CD8-positive, alpha-beta memory T cell (primary cell): ENCODE results near the gene INF2. TPM values are rescaled to one million over a fixed set of nuclear protein-coding genes. Genes with fewer than 3 reads are reported as not detected.
"Not testable (repeated sequence)": the region's sequence is repeated elsewhere in the genome, so short reads cannot be mapped to it uniquely, and the experiment has no call there.

ENCODE experiments used
- CTCF ChIA-PET: fragments of 350-600 bp; sonication (Branson Sonifier 250); formaldehyde crosslinking; loops from one replicate; lab custom pipeline; 2021; ENCODE audit warnings: antibody characterized with exemption; lab: Charles Lee
- POLR2A ChIA-PET: fragments of 350-600 bp; sonication (Branson Sonifier 250); formaldehyde crosslinking; loops from one replicate; lab custom pipeline; 2021; ENCODE audit warnings: antibody characterized with exemption; lab: Charles Lee
- DNase-seq, 5 donors: peaks; one replicate each; pipeline versions ENCODE4 v3.0.0 to v3.0.0-alpha.2; 2020 to 2022; ENCODE audit warnings: mixed read lengths in 1 of 5
- H3K27ac ChIP-seq: one replicate; pipeline ENCODE4 v1.7.0; 2013; ENCODE audit warnings: low read depth, mild to moderate bottlenecking, low read length, moderate library complexity
- H3K27me3 ChIP-seq: 2 replicates; pipeline ENCODE4 v1.7.0; 2013; ENCODE audit warnings: low read length, mild to moderate bottlenecking; ENCODE audit not compliant: insufficient read depth, poor library complexity, severe bottlenecking
- H3K36me3 ChIP-seq: 2 replicates; pipeline ENCODE4 v1.7.0; 2013; ENCODE audit warnings: mild to moderate bottlenecking, low read length, moderate library complexity; ENCODE audit not compliant: insufficient read depth
- H3K4me1 ChIP-seq: 2 replicates; pipeline ENCODE4 v1.7.0; 2013; ENCODE audit warnings: mild to moderate bottlenecking, low read length, moderate library complexity; ENCODE audit not compliant: insufficient read depth
- H3K4me3 ChIP-seq: 2 replicates; pipeline ENCODE4 v1.7.0; 2013; ENCODE audit warnings: mild to moderate bottlenecking, low read length
- H3K9me3 ChIP-seq: 2 replicates; pipeline ENCODE4 v1.7.0; 2013; ENCODE audit warnings: mild to moderate bottlenecking, low read length
- H3K27ac Mint-ChIP-seq, 8 donors: one replicate each; pipeline ENCODE4 v1.8.0; 2020 to 2021; ENCODE audit warnings: mixed read lengths in 8 of 8, mild to moderate bottlenecking in 6 of 8, inconsistent platforms in 3 of 8, moderate library complexity in 3 of 8
- H3K27me3 Mint-ChIP-seq, 2 donors: one replicate each; pipeline ENCODE4 v1.8.0; 2020 to 2021; ENCODE audit warnings: mixed read lengths in 2 of 2, mild to moderate bottlenecking in 1 of 2, moderate library complexity in 1 of 2
- H3K36me3 Mint-ChIP-seq, 3 donors: one replicate each; pipeline ENCODE4 v1.8.0; 2020 to 2021; ENCODE audit warnings: mixed read lengths in 3 of 3, inconsistent platforms in 1 of 3, mild to moderate bottlenecking in 1 of 3
- H3K4me1 Mint-ChIP-seq, 3 donors: one replicate each; pipeline ENCODE4 v1.8.0; 2020 to 2021; ENCODE audit warnings: mixed read lengths in 3 of 3, inconsistent platforms in 1 of 3, mild to moderate bottlenecking in 1 of 3
- H3K4me3 Mint-ChIP-seq, 7 donors: one replicate each; pipeline ENCODE4 v1.8.0; 2020 to 2021; ENCODE audit warnings: mixed read lengths in 7 of 7, mild to moderate bottlenecking in 6 of 7, moderate library complexity in 4 of 7, inconsistent platforms in 2 of 7
- H3K9me3 Mint-ChIP-seq, 5 donors: one replicate each; pipeline ENCODE4 v1.8.0; 2020 to 2022; ENCODE audit warnings: mixed read lengths in 5 of 5, mild to moderate bottlenecking in 3 of 5, moderate library complexity in 2 of 5, inconsistent platforms in 1 of 5
- polyA plus RNA-seq: library from polyadenylated mRNA; unstranded; fragments of 300-500 nt; fragmentation: Illumina TruSeq; gene quantifications from one replicate; pipeline ENCODE4 v1.2.3, GENCODE V29; 2021
- total RNA-seq, 2 experiments: library from RNA; stranded (reverse); gene quantifications; one replicate each; pipeline ENCODE4 v1.2.3, GENCODE V29; 2021

INF2 gene
- total and polyA plus RNA-seq, 3 experiments from 2014 or later: 4.6 to 56.3 (median 55.9) TPM

- Histone ChIP-seq H3K27ac (no peak overlapping the region), H3K4me3 (no peak overlapping the region), H3K9me3 (no peaks in the 10 kb centered on the region), H3K4me1 (peaks cover 20% of the 10 kb centered on the region), H3K36me3 (no peaks in the 10 kb centered on the region), H3K27me3 (no peaks in the 10 kb centered on the region)
- H3K4me3 Mint-ChIP-seq: peak overlapping the region in 5 of 7 donors; percentile 23 to 65 (median 38)
- DNase-seq: no peak
- H3K27me3 Mint-ChIP-seq: no peaks in the 10 kb centered on the region
- CTCF ChIA-PET: interaction anchor here (1.3 kb wide), 1 partner anchor 18 kb away, joined by 4 read pairs; no protein-coding TSS in a partner anchor
- peaks cover 0 to 15% (median 0%) of the 10 kb centered on the region in 3 donors for H3K36me3 Mint-ChIP-seq
- H3K4me1 Mint-ChIP-seq: peaks cover 18 to 47% (median 26%) of the 10 kb centered on the region in 3 donors
- peak overlapping the region in 5 of 8 donors; percentile 12 to 70 (median 43) for H3K27ac Mint-ChIP-seq
- no peaks in the 10 kb centered on the region for H3K9me3 Mint-ChIP-seq
- POLR2A ChIA-PET: no interaction called here
Measured at GRCh38 chr14:104750056-104750752, 60.8 kb downstream of the INF2 start.

DNA sequence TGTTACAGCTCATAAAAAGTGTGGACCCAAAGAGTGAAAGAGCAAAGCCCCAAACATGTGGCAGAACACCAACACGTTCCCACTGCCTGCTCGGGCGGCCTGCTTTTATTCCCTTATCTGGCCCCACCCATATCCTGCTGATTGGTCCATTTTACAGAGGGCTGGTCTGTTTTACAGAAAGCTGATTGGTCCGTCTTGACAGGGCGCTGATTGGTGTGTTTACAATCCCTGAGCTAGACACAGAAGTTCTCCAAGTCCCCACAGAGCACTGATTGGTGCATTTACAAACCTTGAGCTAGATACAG lies 61.3 kb downstream of the INF2 start:
- peaks cover 0 to 19% (median 0%) of the 10 kb centered on the region in 3 donors for H3K36me3 Mint-ChIP-seq
- H3K27me3 Mint-ChIP-seq, H3K36me3 ChIP-seq, POLR2A ChIA-PET, H3K27me3 ChIP-seq, H3K9me3 Mint-ChIP-seq, H3K27ac ChIP-seq, H3K9me3 ChIP-seq, DNase-seq, H3K4me3 ChIP-seq: not testable (repeated sequence)
- H3K4me1 Mint-ChIP-seq: peaks cover 22 to 47% (median 27%) of the 10 kb centered on the region in 3 donors
- peaks cover 20% of the 10 kb centered on the region for H3K4me1 ChIP-seq
- H3K4me3 Mint-ChIP-seq: peak overlapping the region in 4 of 7 donors; percentile 45 to 68 (median 50)
- CTCF ChIA-PET: interaction anchor here (1.3 kb wide), 1 partner anchor 18 kb away, joined by 4 read pairs; no protein-coding TSS in a partner anchor
- H3K27ac Mint-ChIP-seq: peak overlapping the region in 1 of 8 donors; percentile 19

GRCh38 chr14:104751539-104752422 lies 62.4 kb downstream of the INF2 start:
- H3K27ac ChIP-seq: peak overlapping the region; percentile 73
- peaks cover 22 to 47% (median 27%) of the 10 kb centered on the region in 3 donors for H3K4me1 Mint-ChIP-seq
- CTCF ChIA-PET: interaction anchor here (0.7 to 3.4 kb wide), 8 partner anchors 9 to 780 kb away, joined by 3 to 16 read pairs (median 4); no protein-coding TSS in a partner anchor
- H3K9me3 Mint-ChIP-seq: no peaks in the 10 kb centered on the region
- peak overlapping the region; percentile 88 to 93 (median 92) for H3K4me3 Mint-ChIP-seq
- DNase-seq: peak in 2 of 5 donors; percentile 13 to 67
- no peaks in the 10 kb centered on the region for H3K27me3 Mint-ChIP-seq
- no peaks in the 10 kb centered on the region for H3K9me3 ChIP-seq
- POLR2A ChIA-PET: interaction anchor here (0.9 to 1.9 kb wide), 8 partner anchors 17 to 496 kb away, joined by 3 to 12 read pairs (median 4); partner anchors contain the start of genes BTBD6 and ZBTB42
- H3K27me3 ChIP-seq: no peaks in the 10 kb centered on the region
- peaks cover 4% of the 10 kb centered on the region for H3K36me3 ChIP-seq
- peak overlapping the region; percentile 87 for H3K4me3 ChIP-seq
- H3K4me1 ChIP-seq: peaks cover 20% of the 10 kb centered on the region
- peak overlapping the region in 7 of 8 donors; percentile 54 to 92 (median 88) for H3K27ac Mint-ChIP-seq
- peaks cover 0 to 29% (median 3%) of the 10 kb centered on the region in 3 donors for H3K36me3 Mint-ChIP-seq

GRCh38 chr14:104752423-104752734 lies 63.0 kb downstream of the INF2 start:
- H3K9me3 Mint-ChIP-seq: no peaks in the 10 kb centered on the region

DNA sequence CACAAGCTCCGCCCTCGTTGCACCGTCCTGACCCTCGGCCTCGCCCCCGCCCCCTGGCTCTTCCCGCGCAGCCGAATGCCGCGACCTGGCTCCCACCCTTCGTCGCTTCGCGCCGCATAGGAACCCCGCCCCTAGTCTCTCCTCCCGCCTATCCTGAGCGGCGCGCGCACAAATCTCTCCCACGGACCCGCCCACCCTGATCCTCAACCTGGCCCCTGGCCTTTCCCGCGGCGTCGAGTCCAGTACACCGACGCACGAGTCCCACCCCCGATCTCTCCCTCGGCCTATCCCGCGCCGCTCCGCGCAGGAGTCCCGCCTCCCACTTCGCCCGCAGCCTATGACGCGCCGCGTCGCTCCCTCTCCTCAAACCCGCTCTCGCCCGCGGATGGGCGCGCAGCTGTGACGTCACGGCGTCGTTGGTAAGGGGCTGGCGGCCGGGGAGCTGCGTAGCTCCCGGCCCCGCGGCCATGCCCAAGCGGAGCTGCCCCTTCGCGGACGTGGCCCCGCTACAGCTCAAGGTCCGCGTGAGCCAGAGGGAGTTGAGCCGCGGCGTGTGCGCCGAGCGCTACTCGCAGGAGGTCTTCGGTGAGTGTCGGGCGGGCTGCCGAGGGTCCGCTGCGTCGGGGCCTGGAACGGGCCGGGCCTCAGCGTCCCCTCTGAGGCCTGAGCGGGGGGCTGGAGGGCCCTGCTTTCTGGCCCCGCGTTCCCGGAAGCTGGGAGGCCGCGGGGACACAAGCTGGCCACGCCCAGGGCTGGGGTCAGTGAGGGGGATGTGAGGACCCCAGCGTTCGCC lies 63.5 kb downstream of the INF2 start, which contains the start of gene SIVA1:
Gene SIVA1, plus strand, starts transcription at position 413 of the 793 bp plus-strand sequence. Its CDS starts 55 bp downstream, at position 468.
- Histone ChIP-seq H3K27me3 (no peaks in the 10 kb centered on the region), H3K27ac (peak within 1 kb of the TSS; percentile 91), H3K9me3 (no peaks in the 10 kb centered on the region), H3K4me1 (peaks cover 20% of the 10 kb centered on the region), H3K36me3 (peaks cover 4% of the 10 kb centered on the region), H3K4me3 (peak within 1 kb of the TSS; percentile 87)
- Mint-ChIP-seq H3K36me3 (peaks cover 0 to 41% (median 6%) of the 10 kb centered on the region in 3 donors), H3K27me3 (no peaks in the 10 kb centered on the region), H3K27ac (peak within 1 kb of the TSS; percentile 86 to 97 (median 92)), H3K4me3 (peak within 1 kb of the TSS; percentile 88 to 93 (median 92)), H3K9me3 (no peaks in the 10 kb centered on the region), H3K4me1 (peaks cover 27 to 58% (median 28%) of the 10 kb centered on the region in 3 donors)
- ChIA-PET POLR2A (interaction anchor here (0.6 to 1.9 kb wide), 11 partner anchors 10 to 562 kb away, joined by 3 to 12 read pairs (median 3); partner anchors contain the start of genes BTBD6, PACS2 and ZBTB42), CTCF (interaction anchor here (0.7 to 3.4 kb wide), 7 partner anchors 11 to 778 kb away, joined by 3 to 16 read pairs (median 4); no protein-coding TSS in a partner anchor)
- peak; percentile 98 to 99 (median 99) for DNase-seq

More at GRCh38 chr14:104752423-104752734, 63.0 kb downstream of the INF2 start:
- DNase-seq: no peak
- H3K27ac ChIP-seq: peak overlapping the region; percentile 73
- H3K27me3 Mint-ChIP-seq: no peaks in the 10 kb centered on the region
- peaks cover 4% of the 10 kb centered on the region for H3K36me3 ChIP-seq
- POLR2A ChIA-PET: interaction anchor here (0.7 to 1.9 kb wide), 10 partner anchors 10 to 562 kb away, joined by 3 to 12 read pairs (median 3); partner anchors contain the start of genes BTBD6, PACS2 and ZBTB42
- peaks cover 26 to 53% (median 27%) of the 10 kb centered on the region in 3 donors for H3K4me1 Mint-ChIP-seq
- H3K4me3 ChIP-seq: peak overlapping the region; percentile 87
- H3K9me3 ChIP-seq: no peaks in the 10 kb centered on the region
- H3K36me3 Mint-ChIP-seq: peaks cover 0 to 35% (median 6%) of the 10 kb centered on the region in 3 donors
- H3K27me3 ChIP-seq: no peaks in the 10 kb centered on the region
- H3K4me1 ChIP-seq: peaks cover 20% of the 10 kb centered on the region
- peak overlapping the region; percentile 88 to 93 (median 92) for H3K4me3 Mint-ChIP-seq
- CTCF ChIA-PET: interaction anchor here (0.7 to 3.4 kb wide), 7 partner anchors 10 to 779 kb away, joined by 3 to 16 read pairs (median 4); no protein-coding TSS in a partner anchor
- peak overlapping the region; percentile 85 to 96 (median 90) for H3K27ac Mint-ChIP-seq

DNA sequence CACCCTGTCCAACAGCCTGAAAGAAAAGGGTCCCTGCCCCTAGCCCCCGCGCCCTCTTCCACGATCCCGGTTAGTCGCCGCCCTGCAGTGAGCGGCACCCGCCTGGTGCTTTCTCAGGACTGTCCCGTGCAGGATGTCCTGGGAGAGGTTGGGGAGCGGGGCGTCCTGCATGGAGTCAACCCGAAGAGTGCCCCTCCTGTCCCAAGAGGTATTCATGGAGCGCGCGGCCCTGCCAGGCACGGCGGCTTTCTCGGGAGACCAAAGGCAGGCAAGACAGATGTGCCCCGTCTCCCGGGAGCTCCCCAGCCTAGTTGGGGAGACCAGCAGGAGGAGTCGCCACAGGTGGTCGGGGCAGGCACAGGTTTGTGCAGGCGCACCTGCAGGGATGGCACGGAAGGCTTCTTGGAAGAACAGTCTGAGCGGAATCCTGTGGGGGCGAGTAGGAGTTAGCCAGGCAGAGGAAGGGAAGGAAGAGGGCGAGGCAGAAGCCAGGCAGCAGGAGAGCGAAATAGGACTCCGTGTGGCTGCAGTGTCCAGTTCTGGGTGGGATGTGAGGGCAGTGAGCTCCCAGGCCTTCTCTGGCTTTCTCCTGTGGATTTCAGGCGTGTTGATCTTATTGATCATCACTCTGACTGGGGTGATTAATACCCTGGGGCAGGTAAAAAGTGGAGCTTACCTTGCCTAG lies 64.3 kb downstream of the INF2 start:
- no peaks in the 10 kb centered on the region for H3K9me3 ChIP-seq
- Mint-ChIP-seq H3K4me1 (peaks cover 27 to 58% (median 28%) of the 10 kb centered on the region in 3 donors), H3K36me3 (peaks cover 0 to 47% (median 6%) of the 10 kb centered on the region in 3 donors), H3K27me3 (no peaks in the 10 kb centered on the region), H3K9me3 (no peaks in the 10 kb centered on the region), H3K27ac (peak overlapping the region; percentile 86 to 97 (median 90)), H3K4me3 (peak overlapping the region; percentile 81 to 93 (median 90))
- peaks cover 4% of the 10 kb centered on the region for H3K36me3 ChIP-seq
- H3K27ac ChIP-seq: peak overlapping the region; percentile 91
- peaks cover 20% of the 10 kb centered on the region for H3K4me1 ChIP-seq
- H3K4me3 ChIP-seq: peak overlapping the region; percentile 73
- CTCF ChIA-PET: interaction anchor here (0.7 to 3.4 kb wide), 5 partner anchors 11 to 73 kb away, joined by 3 to 16 read pairs (median 6); partner anchors contain the start of gene ADSS1
- POLR2A ChIA-PET: interaction anchor here (0.6 to 1.9 kb wide), 5 partner anchors 42 to 561 kb away, joined by 3 to 12 read pairs (median 7); partner anchors contain the start of genes PACS2 and ZBTB42
- DNase-seq: peak in 1 of 5 donors; percentile 21
- H3K27me3 ChIP-seq: no peaks in the 10 kb centered on the region
